ENCODE results near the gene CFAP141. TPM values are rescaled to one million over a fixed set of nuclear protein-coding genes. Genes with fewer than 3 reads are reported as not detected.

CFAP141 gene
- polyA plus RNA-seq, 2 donors: not detected

GRCh38 chr1:154225370-154225769, 19.2 kb upstream of the CFAP141 start:
- Histone ChIP-seq H3K36me3 (ENCODE audit: control insufficient read depth in 2 of 2, insufficient read depth in 2 of 2, low read length in 1 of 2) (peaks cover 0 to 2% of the 10 kb centered on the region in 2 donors), H3K27me3 (ENCODE audit: control insufficient read depth in 1 of 2, insufficient read depth in 2 of 2, low read length in 2 of 2) (no peaks in the 10 kb centered on the region), H3K4me3 (ENCODE audit: low read depth in 1 of 2, low read length in 2 of 2) (no peak overlapping the region), H3K4me1 (ENCODE audit: control insufficient read depth in 2 of 2, insufficient read depth in 2 of 2, low read length in 1 of 2) (no peaks in the 10 kb centered on the region), H3K27ac (ENCODE audit: low read depth in 2 of 2, low read length in 1 of 2) (no peak overlapping the region), H3K9me3 (ENCODE audit: control insufficient read depth in 2 of 2, insufficient read depth in 1 of 2, low read depth in 1 of 2, low read length in 1 of 2) (no peaks in the 10 kb centered on the region)
- WGBS, 2 donors: 95 to 96% methylated on average over 2 of the region's 2 CpGs

- Histone ChIP-seq H3K9me3 (ENCODE audit: control insufficient read depth in 2 of 2, insufficient read depth in 1 of 2, low read depth in 1 of 2, low read length in 1 of 2) (no peaks in the 10 kb centered on the region), H3K27ac (ENCODE audit: low read depth in 2 of 2, low read length in 1 of 2) (no peak overlapping the region), H3K4me3 (ENCODE audit: low read depth in 1 of 2, low read length in 2 of 2) (no peak overlapping the region), H3K27me3 (ENCODE audit: control insufficient read depth in 1 of 2, insufficient read depth in 2 of 2, low read length in 2 of 2) (no peaks in the 10 kb centered on the region), H3K36me3 (ENCODE audit: control insufficient read depth in 2 of 2, insufficient read depth in 2 of 2, low read length in 1 of 2) (peaks cover 0 to 2% of the 10 kb centered on the region in 2 donors), H3K4me1 (ENCODE audit: control insufficient read depth in 2 of 2, insufficient read depth in 2 of 2, low read length in 1 of 2) (peaks cover 0 to 2% of the 10 kb centered on the region in 2 donors)
- 40 to 43% methylated on average over 2 of the region's 2 CpGs for WGBS, 2 donors
These were observed 17.5 kb upstream of the CFAP141 start for GRCh38 chr1:154223621-154224020.

GRCh38 chr1:154222918-154223317, 16.8 kb upstream of the CFAP141 start:
- Histone ChIP-seq H3K27me3 (ENCODE audit: control insufficient read depth in 1 of 2, insufficient read depth in 2 of 2, low read length in 2 of 2) (no peaks in the 10 kb centered on the region), H3K36me3 (ENCODE audit: control insufficient read depth in 2 of 2, insufficient read depth in 2 of 2, low read length in 1 of 2) (no peaks in the 10 kb centered on the region), H3K27ac (ENCODE audit: low read depth in 2 of 2, low read length in 1 of 2) (no peak overlapping the region), H3K9me3 (ENCODE audit: control insufficient read depth in 2 of 2, insufficient read depth in 1 of 2, low read depth in 1 of 2, low read length in 1 of 2) (no peaks in the 10 kb centered on the region), H3K4me1 (ENCODE audit: control insufficient read depth in 2 of 2, insufficient read depth in 2 of 2, low read length in 1 of 2) (peaks cover 0 to 2% of the 10 kb centered on the region in 2 donors), H3K4me3 (ENCODE audit: low read depth in 1 of 2, low read length in 2 of 2) (no peak overlapping the region)
- WGBS, 2 donors: 77 to 89% methylated on average over 1 of the region's 1 CpG

GRCh38 chr1:154222518-154222917, 16.4 kb upstream of the CFAP141 start:
- no peak overlapping the region for H3K27ac ChIP-seq (ENCODE audit: low read depth in 2 of 2, low read length in 1 of 2)
- 83 to 89% methylated on average over 1 of the region's 1 CpG for WGBS, 2 donors
- H3K4me1 ChIP-seq (ENCODE audit: control insufficient read depth in 2 of 2, insufficient read depth in 2 of 2, low read length in 1 of 2): peaks cover 0 to 2% of the 10 kb centered on the region in 2 donors
- no peaks in the 10 kb centered on the region for H3K27me3 ChIP-seq (ENCODE audit: control insufficient read depth in 1 of 2, insufficient read depth in 2 of 2, low read length in 2 of 2)
- no peaks in the 10 kb centered on the region for H3K9me3 ChIP-seq (ENCODE audit: control insufficient read depth in 2 of 2, insufficient read depth in 1 of 2, low read depth in 1 of 2, low read length in 1 of 2)
- no peaks in the 10 kb centered on the region for H3K36me3 ChIP-seq (ENCODE audit: control insufficient read depth in 2 of 2, insufficient read depth in 2 of 2, low read length in 1 of 2)
- peak overlapping the region in 1 of 2 donors; percentile 79 for H3K4me3 ChIP-seq (ENCODE audit: low read depth in 1 of 2, low read length in 2 of 2)

GRCh38 chr1:154221278-154222001, 15.3 kb upstream of the CFAP141 start:
- WGBS, 2 donors: 1% methylated on average over 19 to 27 of the region's 28 CpGs
- Histone ChIP-seq H3K27me3 (ENCODE audit: control insufficient read depth in 1 of 2, insufficient read depth in 2 of 2, low read length in 2 of 2) (no peaks in the 10 kb centered on the region), H3K4me1 (ENCODE audit: control insufficient read depth in 2 of 2, insufficient read depth in 2 of 2, low read length in 1 of 2) (peaks cover 0 to 2% of the 10 kb centered on the region in 2 donors), H3K36me3 (ENCODE audit: control insufficient read depth in 2 of 2, insufficient read depth in 2 of 2, low read length in 1 of 2) (no peaks in the 10 kb centered on the region), H3K4me3 (ENCODE audit: low read depth in 1 of 2, low read length in 2 of 2) (peak overlapping the region; percentile 79 to 89), H3K27ac (ENCODE audit: low read depth in 2 of 2, low read length in 1 of 2) (peak overlapping the region; percentile 88 to 93), H3K9me3 (ENCODE audit: control insufficient read depth in 2 of 2, insufficient read depth in 1 of 2, low read depth in 1 of 2, low read length in 1 of 2) (no peaks in the 10 kb centered on the region)

- 1% methylated on average over 24 to 33 of the region's 33 CpGs for WGBS, 2 donors
- no peaks in the 10 kb centered on the region for H3K9me3 ChIP-seq (ENCODE audit: control insufficient read depth in 2 of 2, insufficient read depth in 1 of 2, low read depth in 1 of 2, low read length in 1 of 2)
- peak overlapping the region; percentile 79 to 89 for H3K4me3 ChIP-seq (ENCODE audit: low read depth in 1 of 2, low read length in 2 of 2)
- H3K4me1 ChIP-seq (ENCODE audit: control insufficient read depth in 2 of 2, insufficient read depth in 2 of 2, low read length in 1 of 2): peaks cover 0 to 2% of the 10 kb centered on the region in 2 donors
- H3K27me3 ChIP-seq (ENCODE audit: control insufficient read depth in 1 of 2, insufficient read depth in 2 of 2, low read length in 2 of 2): no peaks in the 10 kb centered on the region
- H3K27ac ChIP-seq (ENCODE audit: low read depth in 2 of 2, low read length in 1 of 2): peak overlapping the region; percentile 88 to 93
- no peaks in the 10 kb centered on the region for H3K36me3 ChIP-seq (ENCODE audit: control insufficient read depth in 2 of 2, insufficient read depth in 2 of 2, low read length in 1 of 2)
These were observed 14.8 kb upstream of the CFAP141 start for GRCh38 chr1:154220970-154221277.

GRCh38 chr1:154220071-154220969, 14.2 kb upstream of the CFAP141 start, which contains the start of gene UBAP2L:
TSS of gene UBAP2L (plus strand) at chr1:154220955. CDS start at chr1:154225124, 4,169 bp downstream.
- no peaks in the 10 kb centered on the region for H3K9me3 ChIP-seq (ENCODE audit: control insufficient read depth in 2 of 2, insufficient read depth in 1 of 2, low read depth in 1 of 2, low read length in 1 of 2)
- WGBS, 2 donors: 0 to 1% methylated on average over 56 to 73 of the region's 73 CpGs
- H3K4me1 ChIP-seq (ENCODE audit: control insufficient read depth in 2 of 2, insufficient read depth in 2 of 2, low read length in 1 of 2): peaks cover 0 to 2% of the 10 kb centered on the region in 2 donors
- H3K4me3 ChIP-seq (ENCODE audit: low read depth in 1 of 2, low read length in 2 of 2): peak within 1 kb of the TSS; percentile 89 to 99
- no peaks in the 10 kb centered on the region for H3K27me3 ChIP-seq (ENCODE audit: control insufficient read depth in 1 of 2, insufficient read depth in 2 of 2, low read length in 2 of 2)
- no peaks in the 10 kb centered on the region for H3K36me3 ChIP-seq (ENCODE audit: control insufficient read depth in 2 of 2, insufficient read depth in 2 of 2, low read length in 1 of 2)
- peak within 1 kb of the TSS; percentile 98 to 99 for H3K27ac ChIP-seq (ENCODE audit: low read depth in 2 of 2, low read length in 1 of 2)

GRCh38 chr1:154219541-154219940, 13.4 kb upstream of the CFAP141 start:
- H3K9me3 ChIP-seq (ENCODE audit: control insufficient read depth in 2 of 2, insufficient read depth in 1 of 2, low read depth in 1 of 2, low read length in 1 of 2): no peaks in the 10 kb centered on the region
- H3K4me1 ChIP-seq (ENCODE audit: control insufficient read depth in 2 of 2, insufficient read depth in 2 of 2, low read length in 1 of 2): peaks cover 0 to 2% of the 10 kb centered on the region in 2 donors
- no peaks in the 10 kb centered on the region for H3K36me3 ChIP-seq (ENCODE audit: control insufficient read depth in 2 of 2, insufficient read depth in 2 of 2, low read length in 1 of 2)
- H3K27ac ChIP-seq (ENCODE audit: low read depth in 2 of 2, low read length in 1 of 2): peak overlapping the region; percentile 59 to 98
- WGBS, 2 donors: 10 to 12% methylated on average over 5 of the region's 5 CpGs
- peak overlapping the region; percentile 89 to 99 for H3K4me3 ChIP-seq (ENCODE audit: low read depth in 1 of 2, low read length in 2 of 2)
- H3K27me3 ChIP-seq (ENCODE audit: control insufficient read depth in 1 of 2, insufficient read depth in 2 of 2, low read length in 2 of 2): no peaks in the 10 kb centered on the region

GRCh38 chr1:154218545-154218944, 12.4 kb upstream of the CFAP141 start:
- Histone ChIP-seq H3K27me3 (ENCODE audit: control insufficient read depth in 1 of 2, insufficient read depth in 2 of 2, low read length in 2 of 2) (no peaks in the 10 kb centered on the region), H3K4me1 (ENCODE audit: control insufficient read depth in 2 of 2, insufficient read depth in 2 of 2, low read length in 1 of 2) (peaks cover 0 to 2% of the 10 kb centered on the region in 2 donors), H3K27ac (ENCODE audit: low read depth in 2 of 2, low read length in 1 of 2) (no peak overlapping the region), H3K4me3 (ENCODE audit: low read depth in 1 of 2, low read length in 2 of 2) (peak overlapping the region in 1 of 2 donors; percentile 99), H3K9me3 (ENCODE audit: control insufficient read depth in 2 of 2, insufficient read depth in 1 of 2, low read depth in 1 of 2, low read length in 1 of 2) (no peaks in the 10 kb centered on the region), H3K36me3 (ENCODE audit: control insufficient read depth in 2 of 2, insufficient read depth in 2 of 2, low read length in 1 of 2) (no peaks in the 10 kb centered on the region)
- 55 to 59% methylated on average over 3 of the region's 3 CpGs for WGBS, 2 donors
